ENCODE results near the gene EEF1AKMT1.

DNA sequence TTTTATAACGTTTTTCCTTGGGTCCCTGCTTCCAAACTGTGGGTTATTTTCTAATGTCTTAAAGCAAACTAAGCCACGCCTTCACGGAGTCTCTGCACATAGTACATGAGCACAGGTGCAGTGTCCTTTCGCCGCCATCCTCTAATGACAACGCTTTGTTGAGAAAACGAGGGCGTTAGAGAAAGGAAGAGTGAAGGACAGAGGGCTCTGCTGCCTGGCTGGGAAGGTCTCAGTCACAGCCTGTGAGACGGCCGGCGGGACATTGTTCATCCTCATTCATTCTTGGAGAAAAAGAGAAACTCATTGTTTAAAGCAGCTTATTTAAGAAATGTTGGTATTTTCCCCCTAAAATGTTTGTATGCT lies 60.8 kb downstream of the EEF1AKMT1 start:
- TF ChIP-seq, protein P1, sequence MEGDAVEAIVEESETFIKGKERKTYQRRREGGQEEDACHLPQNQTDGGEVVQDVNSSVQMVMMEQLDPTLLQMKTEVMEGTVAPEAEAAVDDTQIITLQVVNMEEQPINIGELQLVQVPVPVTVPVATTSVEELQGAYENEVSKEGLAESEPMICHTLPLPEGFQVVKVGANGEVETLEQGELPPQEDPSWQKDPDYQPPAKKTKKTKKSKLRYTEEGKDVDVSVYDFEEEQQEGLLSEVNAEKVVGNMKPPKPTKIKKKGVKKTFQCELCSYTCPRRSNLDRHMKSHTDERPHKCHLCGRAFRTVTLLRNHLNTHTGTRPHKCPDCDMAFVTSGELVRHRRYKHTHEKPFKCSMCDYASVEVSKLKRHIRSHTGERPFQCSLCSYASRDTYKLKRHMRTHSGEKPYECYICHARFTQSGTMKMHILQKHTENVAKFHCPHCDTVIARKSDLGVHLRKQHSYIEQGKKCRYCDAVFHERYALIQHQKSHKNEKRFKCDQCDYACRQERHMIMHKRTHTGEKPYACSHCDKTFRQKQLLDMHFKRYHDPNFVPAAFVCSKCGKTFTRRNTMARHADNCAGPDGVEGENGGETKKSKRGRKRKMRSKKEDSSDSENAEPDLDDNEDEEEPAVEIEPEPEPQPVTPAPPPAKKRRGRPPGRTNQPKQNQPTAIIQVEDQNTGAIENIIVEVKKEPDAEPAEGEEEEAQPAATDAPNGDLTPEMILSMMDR (IDR thresholded peaks at IDR 0.05), result no peak
- no peak for TF ChIP-seq POLR2A (IDR thresholded peaks at IDR 0.05)

Measured in sigmoid colon (tissue), 3 donors.